Nephron progenitor cell (in vitro differentiated cells): ENCODE measurements around the gene BCL7C.

Experiments used
- DNase-seq: peaks from one replicate; pipeline ENCODE4 v3.0.0; 2021
- H3K27ac Mint-ChIP-seq: 2 replicates; pipeline ENCODE4 v1.8.0; 2021; ENCODE audit warnings: mild to moderate bottlenecking, moderate library complexity, mixed read lengths
- H3K27me3 Mint-ChIP-seq: 2 replicates; pipeline ENCODE4 v1.8.0; 2021; ENCODE audit warnings: mild to moderate bottlenecking, low read depth, mixed read lengths; ENCODE audit not compliant: poor library complexity
- H3K36me3 Mint-ChIP-seq: 2 replicates; pipeline ENCODE4 v1.8.0; 2021; ENCODE audit warnings: low read depth, mixed read lengths
- H3K4me1 Mint-ChIP-seq: 2 replicates; pipeline ENCODE4 v1.8.0; 2021; ENCODE audit warnings: mixed read lengths
- H3K4me3 Mint-ChIP-seq: 2 replicates; pipeline ENCODE4 v1.8.0; 2021; ENCODE audit warnings: mild to moderate bottlenecking, moderate library complexity, mixed read lengths
- H3K9me3 Mint-ChIP-seq: 2 replicates; pipeline ENCODE4 v1.8.0; 2021; ENCODE audit warnings: mild to moderate bottlenecking, moderate library complexity, mixed read lengths
- CTCF ChIP-seq: fragments of 200-600 bp; sonication (generic); IDR thresholded peaks from 2 replicates; pipeline ENCODE4 v1.5.0; 2021; ENCODE audit warnings: antibody characterized with exemption

BCL7C gene

GRCh38 chr16:30931068-30931650, 37.3 kb upstream of the BCL7C start:
- peaks cover 12% of the 10 kb centered on the region for H3K4me1 Mint-ChIP-seq
- peaks cover 2% of the 10 kb centered on the region for H3K27me3 Mint-ChIP-seq
- H3K4me3 Mint-ChIP-seq: no peak overlapping the region
- no peak for TF ChIP-seq CTCF
- DNase-seq: no peak
- no peak overlapping the region for H3K27ac Mint-ChIP-seq
- H3K36me3 Mint-ChIP-seq: peaks cover 39% of the 10 kb centered on the region
- H3K9me3 Mint-ChIP-seq: no peaks in the 10 kb centered on the region

DNA sequence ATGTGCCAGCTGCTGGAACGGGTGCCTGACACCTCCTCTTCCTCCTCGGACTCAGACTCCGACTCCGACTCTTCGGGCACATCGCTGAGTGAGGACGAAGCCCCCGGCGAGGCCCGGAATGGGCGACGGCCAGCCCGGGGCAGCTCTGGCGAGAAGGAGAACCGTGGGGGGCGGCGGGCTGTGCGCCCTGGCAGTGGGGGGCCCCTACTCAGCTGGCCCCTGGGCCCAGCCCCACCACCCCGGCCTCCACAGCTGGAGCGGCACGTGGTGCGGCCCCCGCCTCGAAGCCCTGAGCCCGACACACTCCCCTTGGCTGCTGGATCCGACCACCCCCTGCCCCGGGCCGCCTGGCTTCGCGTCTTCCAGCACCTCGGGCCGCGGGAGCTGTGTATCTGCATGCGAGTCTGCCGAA, 36.3 kb upstream of the BCL7C start:
- peaks cover 18% of the 10 kb centered on the region for H3K4me1 Mint-ChIP-seq
- peaks cover 33% of the 10 kb centered on the region for H3K36me3 Mint-ChIP-seq
- H3K27me3 Mint-ChIP-seq: no peaks in the 10 kb centered on the region
- DNase-seq: no peak
- H3K9me3 Mint-ChIP-seq: no peaks in the 10 kb centered on the region
- no peak overlapping the region for H3K4me3 Mint-ChIP-seq
- no peak overlapping the region for H3K27ac Mint-ChIP-seq
- no peak for TF ChIP-seq CTCF

DNA sequence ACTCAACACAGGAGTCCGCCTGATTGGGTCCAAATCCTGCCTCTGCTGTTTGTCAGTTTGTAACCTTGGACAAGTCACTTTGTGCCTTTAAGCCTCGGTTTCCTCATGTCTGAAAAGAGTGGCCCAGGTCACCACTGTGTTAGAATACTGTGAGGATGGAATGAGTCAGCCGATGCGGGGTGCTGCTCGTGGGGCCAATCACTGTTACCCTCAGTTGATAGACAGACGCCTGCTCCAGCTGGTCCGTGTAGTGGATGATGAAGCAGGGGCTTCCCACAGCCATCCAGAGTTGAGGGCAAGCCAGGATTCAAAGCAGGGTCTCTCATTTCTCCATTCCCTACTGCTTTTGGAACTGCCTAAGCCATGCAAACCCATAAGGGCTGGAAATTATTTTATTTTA, 35.3 kb upstream of the BCL7C start:
- Mint-ChIP-seq H3K4me1 (peaks cover 25% of the 10 kb centered on the region), H3K27ac (no peak overlapping the region), H3K4me3 (no peak overlapping the region), H3K27me3 (no peaks in the 10 kb centered on the region), H3K9me3 (no peaks in the 10 kb centered on the region), H3K36me3 (peaks cover 26% of the 10 kb centered on the region)
- DNase-seq: no peak
- no peak for TF ChIP-seq CTCF

GRCh38 chr16:30928390-30928789, 34.5 kb upstream of the BCL7C start:
- peaks cover 25% of the 10 kb centered on the region for H3K4me1 Mint-ChIP-seq
- H3K36me3 Mint-ChIP-seq: peaks cover 26% of the 10 kb centered on the region
- no peak for DNase-seq
- no peak for TF ChIP-seq CTCF
- no peak overlapping the region for H3K27ac Mint-ChIP-seq
- H3K27me3 Mint-ChIP-seq: no peaks in the 10 kb centered on the region
- H3K4me3 Mint-ChIP-seq: no peak overlapping the region
- H3K9me3 Mint-ChIP-seq: no peaks in the 10 kb centered on the region

- H3K27ac Mint-ChIP-seq: no peak overlapping the region
- H3K4me1 Mint-ChIP-seq: peaks cover 25% of the 10 kb centered on the region
- DNase-seq: peak; percentile 73
- no peaks in the 10 kb centered on the region for H3K9me3 Mint-ChIP-seq
- peaks cover 26% of the 10 kb centered on the region for H3K36me3 Mint-ChIP-seq
- no peak overlapping the region for H3K4me3 Mint-ChIP-seq
- H3K27me3 Mint-ChIP-seq: no peaks in the 10 kb centered on the region
- TF ChIP-seq CTCF: no peak
Observed at GRCh38 chr16:30927789-30928378, 34.0 kb upstream of the BCL7C start.
